Hypothalamus (tissue), 51 donors: ENCODE measurements around the gene DNA2.

Experiments used
- DNase-seq, 51 donors: peaks; one replicate each; lab custom pipeline; 2025; lab: John Stamatoyannopoulos, UW

DNA2 gene

DNA sequence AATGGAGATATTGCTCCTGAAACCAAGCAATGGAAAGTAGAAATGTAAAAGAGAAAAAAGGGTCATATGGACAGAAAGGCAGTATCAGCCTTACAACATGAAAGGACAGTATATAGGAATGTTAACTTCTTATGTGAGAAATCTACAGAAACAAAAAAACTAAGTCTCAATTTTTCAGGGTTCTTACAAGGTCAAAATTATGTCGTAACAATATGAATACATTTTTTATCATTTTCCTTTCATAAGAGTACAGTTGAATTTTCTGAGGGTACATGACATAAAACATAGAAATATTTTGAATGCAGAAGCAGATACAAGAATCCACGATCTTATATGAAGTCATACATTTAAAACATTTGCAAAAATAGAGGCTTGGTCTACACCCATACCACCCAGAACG lies 10.7 kb downstream of the DNA2 start:
- no peak for DNase-seq

DNA sequence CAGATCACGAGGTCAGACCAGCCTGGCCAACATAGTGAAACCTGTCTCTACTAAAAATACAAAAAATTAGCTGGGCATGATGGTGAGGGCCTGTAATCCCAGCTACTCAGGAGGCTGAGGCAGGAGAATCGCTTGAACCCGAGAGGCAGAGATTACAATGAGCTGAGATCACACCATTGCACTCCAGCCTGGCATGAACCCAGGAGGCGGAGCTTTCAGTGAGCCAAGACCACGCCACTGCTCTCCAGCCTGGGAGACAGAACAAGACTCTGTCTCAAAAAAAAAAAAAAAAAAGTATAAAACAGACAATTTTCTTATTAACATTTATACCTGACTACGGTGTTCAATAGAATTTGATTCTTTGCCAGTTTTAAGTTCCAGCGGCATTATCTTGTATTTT lies 22.1 kb downstream of the DNA2 start:
- peak in 12 of 51 donors; percentile 0 to 21 (median 6) for DNase-seq

DNA sequence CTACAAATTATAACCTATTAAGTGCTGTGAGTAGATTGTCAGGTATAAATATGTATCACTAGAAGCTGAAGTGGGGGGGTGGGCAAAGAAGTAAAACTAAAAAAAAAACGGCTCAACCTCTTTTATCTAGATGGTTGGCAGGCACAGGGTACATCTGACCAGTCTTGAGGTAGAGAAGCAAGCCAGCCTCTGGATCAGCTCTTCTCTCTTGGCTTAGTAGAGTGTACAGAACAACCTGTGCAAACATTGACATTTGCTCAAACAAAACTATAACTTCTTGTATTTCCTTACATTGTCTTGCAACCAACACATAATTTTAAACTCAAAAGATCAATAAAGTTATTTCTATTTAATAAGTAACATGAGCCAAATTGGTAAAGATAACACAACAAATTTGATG lies 25.6 kb downstream of the DNA2 start:
- DNase-seq, result no peak

DNA sequence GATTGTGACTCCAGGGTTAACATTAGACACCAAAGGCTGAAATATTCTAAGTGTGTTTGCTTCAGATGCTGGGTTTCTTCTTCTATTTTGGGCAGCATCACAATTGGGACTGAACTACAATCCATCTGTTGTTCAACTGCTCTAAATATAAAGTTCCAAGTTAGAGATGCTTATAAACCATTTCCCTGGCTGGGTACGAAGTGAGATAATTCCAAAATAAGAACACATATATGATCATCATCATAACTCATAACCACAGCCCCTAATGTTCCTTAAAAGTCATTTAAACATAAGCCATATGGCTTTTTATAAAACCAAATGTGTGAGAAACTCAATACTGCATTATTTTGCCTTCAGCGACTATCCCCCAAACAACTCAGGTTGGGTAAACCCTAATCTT lies 28.8 kb downstream of the DNA2 start:
- no peak for DNase-seq

DNA sequence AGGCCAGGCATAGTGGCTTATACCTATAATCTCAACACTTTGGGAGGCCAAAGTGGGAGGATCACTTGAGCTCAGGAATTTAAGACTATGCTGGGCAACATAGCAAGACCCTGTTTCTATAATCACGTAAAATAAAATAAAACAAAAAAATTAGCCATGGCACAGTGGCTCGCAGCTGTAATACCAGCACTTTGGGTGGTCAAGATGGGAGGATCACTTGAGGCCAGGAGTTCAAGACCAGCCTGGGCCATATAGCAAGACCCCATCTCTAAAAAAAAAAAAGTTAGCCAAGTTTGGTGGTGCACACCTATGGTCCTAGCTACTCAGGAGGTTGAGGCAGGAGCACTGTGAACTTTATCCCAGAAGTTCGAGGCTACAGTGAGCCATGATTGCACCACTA lies 30.9 kb downstream of the DNA2 start:
- no peak for DNase-seq

DNA sequence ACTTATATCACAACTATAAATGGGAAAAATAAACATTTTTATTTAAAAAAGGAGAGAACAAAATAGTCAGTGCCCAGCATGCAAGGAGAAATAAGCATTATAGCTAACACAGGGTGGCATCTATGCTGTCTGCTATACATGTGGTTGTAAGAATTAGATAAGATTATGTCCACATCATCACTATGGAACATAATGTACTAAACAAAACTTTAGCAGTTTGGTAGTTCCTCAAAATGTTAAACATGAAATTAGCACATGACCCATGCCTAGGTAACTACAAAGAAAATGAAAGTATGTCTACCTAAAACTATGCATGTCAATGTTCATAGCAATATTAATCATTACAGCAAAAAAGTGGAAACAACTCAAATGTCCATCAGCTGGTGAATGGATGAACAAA lies 36.0 kb downstream of the DNA2 start:
- DNase-seq, result no peak

DNA sequence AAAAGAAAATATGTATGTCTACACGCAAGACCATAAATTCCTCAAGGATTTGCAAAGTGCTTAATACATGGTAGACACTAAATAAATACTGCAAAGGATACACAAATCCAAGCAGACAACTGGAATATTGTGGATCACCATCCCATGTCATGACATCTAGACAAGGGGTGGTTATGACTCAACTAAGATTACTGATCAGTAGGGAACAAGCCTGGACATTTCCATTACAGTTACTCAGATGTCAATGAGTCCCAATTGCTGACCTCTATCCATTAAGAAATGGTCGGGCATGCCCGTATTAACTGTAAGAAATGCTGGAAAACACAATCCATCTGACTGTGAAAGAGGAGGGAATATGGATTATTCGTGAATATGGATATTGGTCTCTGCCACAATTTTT lies 37.1 kb downstream of the DNA2 start:
- DNase-seq, result no peak

DNA sequence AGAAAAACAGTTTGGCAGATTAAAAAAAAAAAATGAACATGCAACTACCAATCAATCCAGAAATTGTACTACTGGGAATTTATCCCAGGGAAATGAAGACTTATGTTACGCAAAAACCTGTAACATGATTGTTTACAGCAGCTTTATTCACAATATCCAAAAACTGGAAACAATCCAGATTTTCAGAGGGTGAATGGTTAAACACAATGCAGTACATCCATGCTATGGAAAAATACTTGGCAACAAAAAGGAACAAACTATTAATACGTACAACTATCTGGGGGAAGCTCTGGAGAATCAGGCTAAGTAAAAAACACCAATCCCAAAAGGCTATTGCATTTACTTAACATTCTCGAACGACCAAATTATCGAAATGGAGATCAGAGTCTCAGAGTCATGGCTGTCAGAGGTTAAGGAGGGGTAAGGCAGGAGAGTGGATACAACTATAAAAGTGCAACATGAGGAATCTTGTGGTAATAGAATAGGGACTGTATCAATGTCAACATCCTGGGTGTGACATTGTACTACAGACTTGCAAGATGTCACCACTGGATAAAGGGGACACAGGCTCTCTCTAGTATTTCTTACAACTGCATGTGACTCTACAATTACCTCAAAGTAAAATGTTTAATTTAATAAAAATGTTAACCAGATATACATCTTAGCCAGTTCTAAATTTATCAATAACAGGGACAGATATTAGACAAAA lies 43.2 kb downstream of the DNA2 start:
- DNase-seq, result no peak

DNA sequence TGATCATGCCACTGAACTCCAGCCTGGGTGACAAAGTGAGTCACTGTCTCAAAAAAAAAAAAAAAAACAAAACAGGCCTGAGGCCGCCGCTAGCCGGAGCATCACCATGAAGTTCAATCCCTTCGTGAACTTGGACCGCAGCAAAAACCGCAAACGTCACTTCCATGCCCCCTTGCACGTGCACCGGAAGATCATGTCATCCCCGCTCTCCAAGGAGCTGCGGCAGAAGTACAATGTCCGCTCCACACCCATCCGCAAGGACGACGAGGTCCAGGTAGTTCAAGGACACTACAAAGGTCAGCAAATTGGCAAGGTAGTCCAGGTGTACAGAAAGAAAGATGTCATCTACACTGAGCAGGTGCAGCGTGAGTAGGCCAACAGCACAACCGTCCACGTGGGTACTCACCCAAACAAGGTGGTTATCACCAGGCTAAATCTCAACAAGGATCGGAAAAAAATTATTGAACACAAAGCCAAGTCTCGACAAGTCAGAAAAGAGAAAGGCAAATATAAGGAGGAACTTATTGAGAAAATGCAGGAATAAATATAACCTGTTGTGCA lies 47.2 kb downstream of the DNA2 start:
- DNase-seq, result no peak

DNA sequence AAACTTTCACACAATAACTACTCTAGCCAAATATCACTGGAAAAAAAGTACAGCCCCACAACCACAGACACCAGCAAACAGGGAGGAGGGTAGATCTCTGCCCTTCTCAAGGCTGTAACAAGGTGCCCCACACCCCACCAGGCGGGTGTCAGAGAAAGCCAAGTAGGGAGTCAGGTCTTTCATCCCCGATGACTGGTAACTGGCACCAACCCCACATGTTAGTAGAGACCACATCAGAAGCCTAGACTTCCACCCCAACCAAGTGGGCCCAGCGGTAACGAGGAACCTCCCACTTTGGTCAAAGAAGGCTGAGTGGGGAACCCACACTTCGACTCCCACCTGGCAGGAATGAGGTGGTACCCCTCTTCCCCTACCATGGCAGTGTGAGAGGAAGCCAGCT lies 48.3 kb downstream of the DNA2 start:
- DNase-seq, result no peak

DNA sequence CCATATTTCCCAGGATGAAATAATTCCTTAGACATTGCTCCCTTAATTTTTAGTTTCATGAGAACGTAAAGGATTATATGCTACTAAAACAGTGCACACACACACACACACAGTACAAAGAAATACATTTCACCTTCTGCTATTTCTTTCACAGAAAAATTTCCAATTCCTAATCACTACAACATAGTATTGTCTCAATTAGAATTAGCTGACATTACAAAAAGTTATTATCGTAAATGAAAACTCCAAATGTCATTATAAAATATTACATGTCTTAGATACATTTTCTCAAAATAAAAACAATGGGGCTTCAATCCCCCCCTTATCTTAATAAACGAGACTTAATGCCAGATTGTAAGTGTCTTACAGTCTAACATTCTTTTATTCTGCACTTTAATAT lies 52.4 kb downstream of the DNA2 start:
- no peak for DNase-seq

DNA sequence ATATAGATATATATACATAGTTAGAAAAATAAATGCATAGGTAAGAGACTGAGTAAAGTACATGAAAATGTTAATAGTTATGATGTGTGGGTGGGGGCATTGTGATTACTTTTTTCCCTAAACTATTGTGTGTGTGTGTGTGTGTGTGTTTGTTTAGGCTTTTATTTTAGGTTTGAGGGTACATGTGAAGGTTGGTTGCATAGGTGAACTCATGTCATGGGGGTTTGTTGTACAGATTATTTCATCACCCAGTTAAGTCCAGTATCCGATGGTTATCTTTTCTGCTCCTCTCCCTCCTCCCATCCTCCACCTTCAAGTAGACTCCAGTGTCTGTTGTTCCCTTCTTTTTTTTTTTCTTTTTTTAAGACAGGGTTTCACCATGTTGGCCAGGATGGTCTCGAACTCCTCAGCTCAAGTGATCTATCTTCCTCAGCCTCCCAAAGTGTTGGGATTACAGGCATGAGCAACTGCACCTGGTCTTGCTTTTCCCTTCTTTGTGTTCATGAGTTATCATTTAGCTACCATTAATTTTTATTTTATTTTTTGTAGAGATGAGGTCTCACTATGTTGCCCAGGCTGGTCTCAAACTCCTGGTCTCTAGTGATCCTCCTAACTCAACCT lies 62.8 kb downstream of the DNA2 start:
- DNase-seq, result no peak

DNA sequence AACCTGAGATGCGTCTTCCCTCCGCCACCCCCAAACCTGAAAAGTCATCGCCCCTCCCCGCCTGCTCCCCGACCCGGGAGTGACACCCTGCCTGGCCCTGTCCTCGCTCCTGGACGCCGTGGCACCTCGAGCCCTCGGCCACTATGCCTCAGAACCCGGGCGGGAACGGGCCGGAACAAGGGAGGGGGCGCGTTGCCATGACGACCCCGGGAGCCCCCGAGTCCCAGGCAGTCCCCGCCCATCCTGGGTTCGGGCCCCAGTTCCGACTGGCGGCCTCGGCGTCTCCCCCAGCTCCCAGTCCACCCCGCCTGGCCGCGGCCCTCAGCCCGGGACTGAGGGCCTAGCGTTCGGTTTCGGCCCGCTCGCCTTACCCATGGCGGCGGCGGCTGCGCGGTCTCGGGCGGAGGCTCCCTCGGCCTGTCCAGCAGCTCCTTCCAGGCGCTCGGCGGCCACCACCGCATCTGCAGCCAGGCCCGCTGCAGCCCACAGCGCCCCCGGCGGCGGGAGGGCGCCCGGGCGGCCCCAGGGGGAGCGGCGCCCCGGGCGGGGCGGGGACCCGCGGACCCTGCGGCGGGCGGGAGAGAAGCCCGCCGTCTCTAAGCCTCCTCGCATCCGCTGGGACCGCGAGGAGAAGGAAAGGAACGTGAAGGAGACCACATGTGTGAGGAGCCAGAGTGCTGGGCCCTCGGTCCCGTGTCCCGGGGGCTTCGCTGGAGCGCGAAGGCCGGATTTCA lies 64.8 kb downstream of the DNA2 start, which contains the start of gene RUFY2:
TSS of gene RUFY2 (minus strand) at position 463 of the 734 bp plus-strand sequence. CDS start at position 375, 88 bp downstream.
- peak; percentile 15 to 94 (median 79) for DNase-seq

DNA sequence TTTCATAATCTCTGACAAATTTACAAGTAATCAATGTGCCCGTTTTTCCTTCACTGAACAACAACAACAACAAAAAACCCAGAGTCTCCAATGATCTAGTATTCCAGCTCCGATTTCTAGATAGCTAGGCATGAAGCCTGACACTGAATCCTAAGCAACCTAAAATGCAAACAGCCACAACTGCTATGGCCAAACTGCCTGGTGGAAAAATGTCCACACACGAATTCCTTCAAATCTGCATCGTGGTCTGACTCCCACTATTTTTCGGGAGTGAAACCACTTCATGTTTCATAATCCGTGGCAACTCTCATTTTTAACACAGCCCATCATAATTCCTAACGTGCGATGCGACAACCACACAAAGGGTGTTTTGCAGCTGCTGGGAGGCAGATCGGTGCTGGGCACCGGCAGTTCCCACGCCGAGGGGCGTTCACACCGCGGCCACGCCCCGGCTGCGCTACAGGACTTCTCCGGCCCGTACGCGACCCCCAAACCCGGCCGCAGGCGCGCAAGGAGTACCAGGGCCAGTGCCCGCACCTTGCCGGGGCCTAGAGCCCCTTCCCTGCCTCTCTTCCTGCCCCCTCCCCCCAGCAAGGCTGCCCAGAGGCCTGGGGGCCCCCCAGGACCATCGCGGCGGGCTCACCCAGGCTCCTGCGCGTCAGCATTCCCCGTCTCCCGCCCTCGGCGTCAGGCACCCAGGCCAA lies 65.5 kb downstream of the DNA2 start:
- peak in 36 of 51 donors; percentile 11 to 80 (median 49) for DNase-seq

DNA sequence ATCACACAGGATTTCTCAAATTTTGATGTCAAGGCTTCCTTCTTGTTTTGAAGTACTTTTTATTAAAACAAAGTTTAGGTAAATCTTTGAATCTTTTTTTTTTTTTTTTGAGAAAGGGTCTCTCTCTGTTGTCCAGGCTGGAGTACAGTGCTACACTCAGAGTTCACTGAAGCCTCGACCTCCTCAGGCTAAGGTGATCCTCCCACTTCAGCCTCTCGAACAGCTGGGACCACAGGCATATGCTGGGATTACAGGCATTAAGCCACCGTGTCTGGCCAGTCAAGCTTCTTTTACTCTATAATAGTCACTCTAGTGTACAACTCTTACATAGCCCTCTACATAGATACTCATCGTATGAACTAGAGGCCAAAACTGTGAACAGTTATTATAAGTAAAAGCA lies 68.1 kb downstream of the DNA2 start:
- no peak for DNase-seq

DNA sequence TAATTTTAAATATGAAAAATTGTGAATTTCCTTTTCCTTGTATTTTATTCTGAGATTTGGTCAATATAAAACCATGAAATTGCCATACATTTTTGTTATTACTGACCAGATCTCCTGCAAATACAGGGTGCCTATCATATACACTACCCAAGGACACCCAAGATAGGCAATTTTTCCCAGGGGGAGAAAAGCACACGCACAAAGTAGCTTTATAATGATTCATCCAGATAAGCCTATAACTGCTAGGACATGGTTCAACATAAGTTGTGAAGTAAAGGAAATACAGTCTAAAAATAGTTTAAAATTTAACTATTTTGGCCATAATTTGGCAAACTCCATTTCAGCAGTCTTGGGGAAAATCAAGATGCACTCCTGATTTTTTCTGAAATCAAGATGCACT lies 69.5 kb downstream of the DNA2 start:
- DNase-seq, result no peak

DNA sequence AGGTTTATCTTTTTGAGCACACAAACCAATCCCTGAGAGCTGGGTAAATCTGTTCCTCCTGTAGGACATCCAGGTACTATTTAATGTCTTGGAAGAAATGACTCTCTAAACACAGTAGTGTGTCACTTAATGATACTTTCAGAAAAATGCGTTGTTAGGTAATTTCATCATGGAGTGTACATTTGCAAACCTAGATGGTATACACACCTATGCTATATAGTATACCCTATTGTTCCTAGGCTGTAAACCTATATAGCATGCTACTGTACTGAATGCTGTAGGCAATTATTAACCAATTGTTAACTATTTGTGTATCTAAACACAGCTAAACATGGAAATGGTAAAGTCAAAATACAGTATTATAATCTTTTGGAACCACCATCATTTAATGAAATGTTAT lies 74.8 kb downstream of the DNA2 start:
- DNase-seq, result no peak

DNA sequence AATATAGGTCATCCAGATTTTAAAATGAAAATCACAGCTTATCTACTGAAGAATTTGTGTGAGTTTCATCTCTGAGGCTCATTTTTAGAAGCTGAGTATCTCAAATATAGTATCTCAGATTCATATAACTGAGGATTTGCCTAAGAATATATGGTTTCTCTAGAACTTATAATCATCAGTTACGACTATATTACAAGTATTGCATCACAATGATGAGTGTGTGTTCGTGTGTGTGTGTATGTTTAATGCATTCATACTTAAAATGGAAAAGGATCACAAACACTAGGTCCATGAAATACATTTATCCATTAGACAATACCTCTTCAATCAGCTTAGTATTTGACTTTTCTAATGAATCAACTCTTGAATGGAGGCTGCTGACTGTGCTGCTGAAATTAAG lies 86.0 kb downstream of the DNA2 start:
- no peak for DNase-seq

DNA sequence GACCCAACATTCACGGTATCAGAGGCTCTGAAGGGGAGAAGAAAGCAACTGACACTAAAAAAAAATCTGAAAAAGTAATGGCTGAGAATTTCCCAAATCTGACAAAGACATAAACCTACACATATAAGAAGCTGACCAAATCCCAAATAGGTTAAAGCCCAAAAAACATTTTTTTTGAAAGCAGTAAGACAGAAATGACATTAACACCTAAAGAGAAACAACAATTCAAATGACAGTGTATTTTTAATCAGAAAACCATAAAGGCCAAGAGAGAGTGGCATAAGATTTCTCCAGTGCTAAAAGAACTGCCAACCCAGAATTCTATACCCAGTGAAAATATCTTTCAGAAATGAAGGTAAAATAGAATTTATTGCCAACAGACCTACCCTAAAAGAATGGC lies 100.2 kb downstream of the DNA2 start:
- no peak for DNase-seq

DNA sequence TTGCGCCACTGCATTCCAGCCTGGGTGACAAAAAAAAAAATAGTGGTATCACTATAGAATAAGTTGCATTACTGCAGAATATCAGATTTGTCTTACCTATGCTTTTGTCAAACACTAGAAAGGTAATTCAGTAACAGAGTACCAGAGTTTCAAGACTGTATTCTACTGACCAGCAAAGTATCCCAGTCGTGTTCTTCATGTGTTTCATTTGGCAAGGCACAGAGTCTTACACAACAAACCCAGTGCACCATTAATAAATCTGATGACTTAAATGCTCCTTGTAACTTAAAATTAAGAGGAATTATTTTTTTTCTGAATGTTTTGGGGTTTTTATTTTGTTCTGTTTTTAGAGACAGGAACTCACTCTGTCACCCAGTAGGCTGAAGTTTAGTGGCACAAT lies 104.7 kb downstream of the DNA2 start:
- DNase-seq, result no peak

DNA sequence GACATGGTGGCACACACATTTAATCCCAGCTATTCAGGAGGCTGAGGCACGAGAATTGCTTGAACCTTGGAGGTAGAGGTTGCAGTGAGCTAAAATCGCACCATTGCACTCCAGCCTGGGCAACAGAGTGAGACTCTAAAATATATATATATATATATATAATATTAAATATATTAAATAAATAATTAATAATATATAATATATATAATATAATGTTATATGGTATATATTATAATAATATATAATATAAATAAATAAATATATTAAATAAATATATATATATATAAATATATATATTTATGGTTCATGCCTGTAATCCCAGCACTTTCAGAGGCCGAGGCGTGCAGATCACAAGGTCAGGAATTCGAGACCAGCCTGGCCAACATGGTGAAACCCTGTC lies 105.2 kb downstream of the DNA2 start:
- no peak for DNase-seq
